H9 (cell line): Measurements from ENCODE around the gene RCAN2. TPM values are rescaled to one million over a fixed set of nuclear protein-coding genes. Genes with fewer than 3 reads are reported as not detected.
A peak's percentile ranks its signal among the peaks of the same experiment; 100 is the strongest.

Experiments
- DNase-seq: peaks from one replicate; pipeline ENCODE4 v3.0.0-alpha.2; 2017
- H2AFZ ChIP-seq: one replicate; pipeline ENCODE4 v1.6.1; 2013; ENCODE audit warnings: mild to moderate bottlenecking, low read length, control low read depth, moderate library complexity
- H2AK5ac ChIP-seq: 2 replicates; pipeline ENCODE4 v1.6.1; 2013; ENCODE audit warnings: low read length, control low read depth, mixed read lengths; ENCODE audit not compliant: insufficient read length
- H2BK120ac ChIP-seq: one replicate; pipeline ENCODE4 v1.6.1; 2013; ENCODE audit warnings: low read depth, mild to moderate bottlenecking, low read length, control low read depth, inconsistent platforms; ENCODE audit not compliant: poor library complexity, severe bottlenecking
- H2BK12ac ChIP-seq: 2 replicates; pipeline ENCODE4 v1.6.1; 2013; ENCODE audit warnings: low read length, control low read depth, mixed read lengths, low read depth; ENCODE audit not compliant: insufficient read length
- H2BK15ac ChIP-seq: 2 replicates; pipeline ENCODE4 v1.6.1; 2013; ENCODE audit warnings: low read depth, low read length, control low read depth
- H2BK20ac ChIP-seq: one replicate; pipeline ENCODE4 v1.6.1; 2013; ENCODE audit warnings: low read depth, mild to moderate bottlenecking, low read length, control low read depth, inconsistent platforms; ENCODE audit not compliant: poor library complexity, severe bottlenecking
- H2BK5ac ChIP-seq: 2 replicates; pipeline ENCODE4 v1.6.1; 2013; ENCODE audit warnings: low read length, control low read depth, mixed read lengths; ENCODE audit not compliant: insufficient read length
- H3K14ac ChIP-seq: 2 replicates; pipeline ENCODE4 v1.6.1; 2013; ENCODE audit warnings: low read length, control low read depth; ENCODE audit not compliant: insufficient read depth
- H3K18ac ChIP-seq: 2 replicates; pipeline ENCODE4 v1.6.1; 2013; ENCODE audit warnings: low read depth, mild to moderate bottlenecking, mixed read lengths, low read length, control low read depth; ENCODE audit not compliant: insufficient read length
- H3K23ac ChIP-seq: 2 replicates; pipeline ENCODE4 v1.6.1; 2013; ENCODE audit warnings: low read length, control low read depth, mixed read lengths, low read depth; ENCODE audit not compliant: insufficient read length
- H3K23me2 ChIP-seq: 2 replicates; pipeline ENCODE4 v1.6.1; 2013; ENCODE audit warnings: low read depth, mild to moderate bottlenecking, mixed read lengths, low read length, control low read depth; ENCODE audit not compliant: insufficient read length, poor library complexity, severe bottlenecking
- H3K27ac ChIP-seq: 2 replicates; pipeline ENCODE4 v1.5.1; 2013; ENCODE audit warnings: low read length, control low read depth, mixed read lengths, low read depth; ENCODE audit not compliant: insufficient read length
- H3K27me3 ChIP-seq: 2 replicates; pipeline ENCODE4 v1.6.1; 2013; ENCODE audit warnings: low read length, control low read depth, inconsistent platforms; ENCODE audit not compliant: insufficient read depth
- H3K4ac ChIP-seq: 2 replicates; pipeline ENCODE4 v1.6.1; 2013; ENCODE audit warnings: low read depth, mild to moderate bottlenecking, control low read depth, inconsistent platforms, low read length, moderate library complexity
- H3K4me1 ChIP-seq: 2 replicates; pipeline ENCODE4 v1.6.1; 2013; ENCODE audit warnings: low read length, control low read depth, inconsistent platforms; ENCODE audit not compliant: insufficient read depth
- H3K4me2 ChIP-seq: 2 replicates; pipeline ENCODE4 v1.6.1; 2013; ENCODE audit warnings: low read length, control low read depth, mixed read lengths; ENCODE audit not compliant: insufficient read length, insufficient read depth
- H3K56ac ChIP-seq: 2 replicates; pipeline ENCODE4 v1.6.1; 2013; ENCODE audit warnings: low read depth, mild to moderate bottlenecking, mixed read lengths, low read length, control low read depth; ENCODE audit not compliant: insufficient read length
- H3K79me1 ChIP-seq: 2 replicates; pipeline ENCODE4 v1.6.1; 2013; ENCODE audit warnings: low read depth, mild to moderate bottlenecking, moderate library complexity, low read length, control low read depth, inconsistent platforms; ENCODE audit not compliant: insufficient read depth, poor library complexity, severe bottlenecking
- H3K79me2 ChIP-seq: 2 replicates; pipeline ENCODE4 v1.6.1; 2013; ENCODE audit warnings: low read length, control low read depth, inconsistent platforms; ENCODE audit not compliant: insufficient read depth
- H3K9ac ChIP-seq: 2 replicates; pipeline ENCODE4 v1.6.1; 2013; ENCODE audit warnings: low read length, control low read depth, mixed read lengths; ENCODE audit not compliant: insufficient read length; ENCODE audit errors: extremely low read depth
- H3K9me3 ChIP-seq: one replicate; pipeline ENCODE4 v1.6.1; 2013; ENCODE audit warnings: low read depth, low read length, inconsistent platforms; ENCODE audit not compliant: control insufficient read depth
- H3T11ph ChIP-seq: one replicate; pipeline ENCODE4 v1.6.1; 2013; ENCODE audit warnings: mild to moderate bottlenecking, low read length, control low read depth, inconsistent platforms
- H4K20me1 ChIP-seq: one replicate; pipeline ENCODE4 v1.6.1; 2013; ENCODE audit not compliant: control insufficient read depth, insufficient read length, insufficient read depth
- H4K5ac ChIP-seq: 2 replicates; pipeline ENCODE4 v1.6.1; 2013; ENCODE audit warnings: low read depth, mild to moderate bottlenecking, mixed read lengths, low read length, control low read depth; ENCODE audit not compliant: insufficient read length
- H4K8ac ChIP-seq: replicated peaks from 2 replicates; pipeline ENCODE4 v1.6.1; 2013; ENCODE audit warnings: low read length, control low read depth, mixed read lengths, low read depth; ENCODE audit not compliant: insufficient read length
- H4K91ac ChIP-seq: 2 replicates; pipeline ENCODE4 v1.6.1; 2013; ENCODE audit warnings: low read depth, mild to moderate bottlenecking, moderate library complexity, mixed read lengths, low read length, control low read depth; ENCODE audit not compliant: insufficient read length
- H3K27ac Mint-ChIP-seq, 3 experiments: 2 replicates in 2 of 3; 3 replicates in 1 of 3; pipeline ENCODE4 v1.8.0; 2020 to 2021; ENCODE audit warnings: mixed read lengths in 3 of 3, mild to moderate bottlenecking in 1 of 3, moderate library complexity in 1 of 3
- H3K27me3 Mint-ChIP-seq: 2 replicates; pipeline ENCODE4 v1.8.0; 2021; ENCODE audit warnings: low read depth, mild to moderate bottlenecking, moderate library complexity, mixed read lengths
- H3K36me3 Mint-ChIP-seq, 3 experiments: 2 replicates in 2 of 3; 3 replicates in 1 of 3; pipeline ENCODE4 v1.8.0; 2020 to 2021; ENCODE audit warnings: low read depth in 3 of 3, mixed read lengths in 3 of 3; ENCODE audit not compliant: insufficient read depth in 1 of 3
- H3K4me1 Mint-ChIP-seq, 2 experiments: 2 replicates each; pipeline ENCODE4 v1.8.0; 2020; ENCODE audit warnings: mixed read lengths in 2 of 2
- H3K4me3 Mint-ChIP-seq, 2 experiments: 2 replicates in 1 of 2; 3 replicates in 1 of 2; pipeline ENCODE4 v1.8.0; 2020 to 2021; ENCODE audit warnings: mild to moderate bottlenecking in 2 of 2, mixed read lengths in 2 of 2, moderate library complexity in 1 of 2
- H3K9me3 Mint-ChIP-seq, 2 experiments: 2 replicates in 1 of 2; 3 replicates in 1 of 2; pipeline ENCODE4 v1.8.0; 2020; ENCODE audit warnings: mild to moderate bottlenecking in 2 of 2, mixed read lengths in 2 of 2, moderate library complexity in 1 of 2
- CTCF ChIP-seq: fragments of 200-600 bp; sonication (generic); conservative IDR thresholded peaks from 3 replicates; pipeline ENCODE4 v1.8.0; 2021; ENCODE audit warnings: antibody characterized with exemption, mild to moderate bottlenecking
- WGBS: extraction: QIAGEN DNeasy Blood & Tissue Kit; methylation state at CpG from one replicate; pipeline ENCODE4 v1.1.7; 2013; ENCODE audit warnings: missing lambda C conversion rate, low lambda C conversion rate, mixed read lengths; ENCODE audit not compliant: insufficient read length; ENCODE audit errors: extremely low coverage; 5-methylcytosine and 5-hydroxymethylcytosine counted together
- total RNA-seq: library from RNA; stranded (reverse); gene quantifications from 2 replicates; pipeline ENCODE4 v1.2.1, GENCODE V29; 2021

Gene RCAN2
- total RNA-seq, 1 experiment from 2014 or later: 3.0 TPM

GRCh38 chr6:46288835-46289234 lies 202.4 kb downstream of the RCAN2 start:
- no peaks in the 10 kb centered on the region for H3K9me3 Mint-ChIP-seq
- Histone ChIP-seq H3K56ac (no peak overlapping the region), H2BK120ac (no peak overlapping the region), H4K20me1 (no peaks in the 10 kb centered on the region), H3K9ac (no peak overlapping the region), H3K4me1 (no peaks in the 10 kb centered on the region), H3K4me2 (no peak overlapping the region), H3K79me1 (no peaks in the 10 kb centered on the region), H2AFZ (no peak overlapping the region), H3K27me3 (no peaks in the 10 kb centered on the region), H3K18ac (no peak overlapping the region), H3K79me2 (no peaks in the 10 kb centered on the region), H3K14ac (no peak overlapping the region), H3K9me3 (no peaks in the 10 kb centered on the region), H3K23me2 (no peaks in the 10 kb centered on the region), H3K27ac (no peak overlapping the region), H2BK12ac (no peak overlapping the region), H2BK5ac (no peak overlapping the region), H4K5ac (no peak overlapping the region), H4K8ac (no peak overlapping the region), H3T11ph (no peak overlapping the region), H3K23ac (no peak overlapping the region), H3K4ac (no peak overlapping the region), H2BK20ac (no peak overlapping the region), H2AK5ac (no peak overlapping the region), H2BK15ac (no peak overlapping the region), H4K91ac (no peak overlapping the region)
- peak overlapping the region in 1 of 3 experiments; percentile 29; a peak in 1 of 7 replicates for H3K27ac Mint-ChIP-seq
- no peaks in the 10 kb centered on the region for H3K36me3 Mint-ChIP-seq
- no peak overlapping the region for H3K4me3 Mint-ChIP-seq
- H3K4me1 Mint-ChIP-seq: peaks cover 6% of the 10 kb centered on the region in 2 experiments; a peak in 3 of 4 replicates
- no peak for TF ChIP-seq CTCF
- DNase-seq: no peak
- no peaks in the 10 kb centered on the region for H3K27me3 Mint-ChIP-seq
- WGBS: no CpG with 5 or more reads among the region's 3 CpGs
